ENCODE data around the gene ZBTB47.

The ZBTB47 gene

GRCh38 chr3:42661593-42662022 is 8.1 kb downstream of the ZBTB47 start:
- no peak for DNase-seq (ENCODE audit: low read depth, low spot score)
- ChIA-PET CTCF (interaction anchor here (0.8 to 1.2 kb wide), 2 partner anchors 14 to 221 kb away, joined by 3 read pairs; no protein-coding TSS in a partner anchor), POLR2A (interaction anchor here (2.4 kb wide), 1 partner anchor 9 kb away, joined by 10 read pairs; no protein-coding TSS in a partner anchor)
- TF ChIP-seq, protein P1, sequence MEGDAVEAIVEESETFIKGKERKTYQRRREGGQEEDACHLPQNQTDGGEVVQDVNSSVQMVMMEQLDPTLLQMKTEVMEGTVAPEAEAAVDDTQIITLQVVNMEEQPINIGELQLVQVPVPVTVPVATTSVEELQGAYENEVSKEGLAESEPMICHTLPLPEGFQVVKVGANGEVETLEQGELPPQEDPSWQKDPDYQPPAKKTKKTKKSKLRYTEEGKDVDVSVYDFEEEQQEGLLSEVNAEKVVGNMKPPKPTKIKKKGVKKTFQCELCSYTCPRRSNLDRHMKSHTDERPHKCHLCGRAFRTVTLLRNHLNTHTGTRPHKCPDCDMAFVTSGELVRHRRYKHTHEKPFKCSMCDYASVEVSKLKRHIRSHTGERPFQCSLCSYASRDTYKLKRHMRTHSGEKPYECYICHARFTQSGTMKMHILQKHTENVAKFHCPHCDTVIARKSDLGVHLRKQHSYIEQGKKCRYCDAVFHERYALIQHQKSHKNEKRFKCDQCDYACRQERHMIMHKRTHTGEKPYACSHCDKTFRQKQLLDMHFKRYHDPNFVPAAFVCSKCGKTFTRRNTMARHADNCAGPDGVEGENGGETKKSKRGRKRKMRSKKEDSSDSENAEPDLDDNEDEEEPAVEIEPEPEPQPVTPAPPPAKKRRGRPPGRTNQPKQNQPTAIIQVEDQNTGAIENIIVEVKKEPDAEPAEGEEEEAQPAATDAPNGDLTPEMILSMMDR (IDR thresholded peaks at IDR 0.05; ENCODE audit: insufficient read depth, low read length, missing control alignments), result no peak
- H3K4me3 ChIP-seq (ENCODE audit: low read depth, low read length), result no peak overlapping the region

GRCh38 chr3:42662037-42662812 is 8.7 kb downstream of the ZBTB47 start:
- CTCF ChIA-PET, result interaction anchor here (0.8 to 1.2 kb wide), 2 partner anchors 14 to 220 kb away, joined by 3 read pairs; no protein-coding TSS in a partner anchor
- POLR2A ChIA-PET, result interaction anchor here (2.4 kb wide), 1 partner anchor 10 kb away, joined by 10 read pairs; no protein-coding TSS in a partner anchor
- no peak overlapping the region for H3K4me3 ChIP-seq (ENCODE audit: low read depth, low read length)
- no peak for DNase-seq (ENCODE audit: low read depth, low spot score)
- TF ChIP-seq, protein P1 (IDR thresholded peaks at IDR 0.05; ENCODE audit: insufficient read depth, low read length, missing control alignments), result no peak

GRCh38 chr3:42662813-42663535 is 9.5 kb downstream of the ZBTB47 start:
- POLR2A ChIA-PET, result no interaction called here
- TF ChIP-seq, protein P1 (IDR thresholded peaks at IDR 0.05; ENCODE audit: insufficient read depth, low read length, missing control alignments), result no peak
- H3K4me3 ChIP-seq (ENCODE audit: low read depth, low read length), result no peak overlapping the region
- CTCF ChIA-PET, result interaction anchor here (1.0 to 1.2 kb wide), 2 partner anchors 82 to 220 kb away, joined by 3 to 4 read pairs; no protein-coding TSS in a partner anchor
- no peak for DNase-seq (ENCODE audit: low read depth, low spot score)

DNA sequence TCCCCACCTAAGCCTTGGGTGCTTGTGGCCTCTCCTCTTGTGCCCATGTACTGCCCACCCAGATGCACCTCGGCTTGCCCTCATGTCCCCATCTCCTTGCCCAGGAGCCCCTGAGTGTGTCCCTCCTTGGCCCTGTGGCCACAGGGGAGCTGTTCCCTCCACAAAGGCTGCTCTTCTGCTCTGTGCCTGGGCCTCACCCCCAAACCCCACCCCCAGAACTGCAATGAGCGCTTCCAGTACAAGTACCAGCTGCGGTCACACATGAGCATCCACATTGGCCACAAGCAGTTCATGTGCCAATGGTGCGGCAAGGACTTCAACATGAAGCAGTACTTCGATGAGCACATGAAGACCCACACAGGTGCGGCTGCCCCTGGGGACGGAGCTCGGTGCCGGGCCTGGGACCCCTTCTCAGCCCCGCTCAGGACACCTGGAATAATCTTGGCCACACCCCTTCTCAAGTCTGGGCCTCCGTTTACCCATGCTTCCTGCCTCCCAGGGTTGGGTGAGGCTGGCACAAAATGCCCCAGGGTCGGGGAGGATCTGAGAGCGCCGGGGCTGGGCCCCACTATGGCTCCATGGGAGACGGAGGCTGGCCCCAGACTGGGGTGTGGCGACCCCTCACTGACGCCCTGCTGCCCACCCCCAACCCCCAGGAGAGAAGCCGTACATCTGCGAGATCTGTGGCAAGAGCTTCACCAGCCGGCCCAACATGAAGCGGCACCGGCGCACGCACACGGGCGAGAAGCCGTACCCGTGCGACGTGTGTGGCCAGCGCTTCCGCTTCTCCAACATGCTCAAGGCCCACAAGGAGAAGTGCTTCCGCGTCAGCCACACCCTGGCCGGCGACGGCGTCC is 10.3 kb downstream of the ZBTB47 start:
- ChIA-PET POLR2A (interaction anchor here (0.7 kb wide), 2 partner anchors 11 to 37 kb away, joined by 3 to 4 read pairs; no protein-coding TSS in a partner anchor), CTCF (interaction anchor here (1.0 kb wide), 1 partner anchor 82 kb away, joined by 4 read pairs; no protein-coding TSS in a partner anchor)
- DNase-seq (ENCODE audit: low read depth, low spot score), result no peak
- TF ChIP-seq, protein P1 (IDR thresholded peaks at IDR 0.05; ENCODE audit: insufficient read depth, low read length, missing control alignments), result no peak
- no peak overlapping the region for H3K4me3 ChIP-seq (ENCODE audit: low read depth, low read length)

DNA sequence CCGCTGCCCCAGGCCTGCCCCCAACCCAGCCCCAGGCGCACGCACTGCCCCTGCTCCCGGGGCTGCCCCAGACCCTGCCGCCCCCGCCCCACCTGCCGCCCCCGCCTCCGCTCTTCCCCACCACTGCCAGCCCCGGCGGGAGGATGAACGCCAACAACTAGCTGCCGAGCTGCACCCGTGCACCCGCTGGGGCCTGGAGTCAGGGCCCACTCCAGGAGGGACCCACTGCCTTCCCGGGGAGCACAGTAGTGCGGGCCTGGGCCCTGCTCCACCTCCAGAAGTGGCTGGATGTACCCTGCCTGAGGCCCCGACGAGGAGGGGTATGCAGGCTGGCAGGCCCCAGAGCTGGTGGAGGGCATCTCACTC is 10.9 kb downstream of the ZBTB47 start:
- CTCF ChIA-PET, result no interaction called here
- DNase-seq (ENCODE audit: low read depth, low spot score), result no peak
- no peak overlapping the region for H3K4me3 ChIP-seq (ENCODE audit: low read depth, low read length)
- POLR2A ChIA-PET, result interaction anchor here (0.7 to 1.5 kb wide), 3 partner anchors 10 to 37 kb away, joined by 3 to 4 read pairs (median 4); no protein-coding TSS in a partner anchor
- TF ChIP-seq, protein P1 (IDR thresholded peaks at IDR 0.05; ENCODE audit: insufficient read depth, low read length, missing control alignments), result no peak

All from AG04449 (cell line).